GM21786 (cell line): ENCODE results near the gene RHBDL1.

ENCODE experiments used
- ATAC-seq: cut with Tn5 transposase; IDR thresholded peaks from one replicate; pipeline ENCODE4 v1.9.1; 2021; ENCODE audit not compliant: unreplicated experiment

RHBDL1 gene

DNA sequence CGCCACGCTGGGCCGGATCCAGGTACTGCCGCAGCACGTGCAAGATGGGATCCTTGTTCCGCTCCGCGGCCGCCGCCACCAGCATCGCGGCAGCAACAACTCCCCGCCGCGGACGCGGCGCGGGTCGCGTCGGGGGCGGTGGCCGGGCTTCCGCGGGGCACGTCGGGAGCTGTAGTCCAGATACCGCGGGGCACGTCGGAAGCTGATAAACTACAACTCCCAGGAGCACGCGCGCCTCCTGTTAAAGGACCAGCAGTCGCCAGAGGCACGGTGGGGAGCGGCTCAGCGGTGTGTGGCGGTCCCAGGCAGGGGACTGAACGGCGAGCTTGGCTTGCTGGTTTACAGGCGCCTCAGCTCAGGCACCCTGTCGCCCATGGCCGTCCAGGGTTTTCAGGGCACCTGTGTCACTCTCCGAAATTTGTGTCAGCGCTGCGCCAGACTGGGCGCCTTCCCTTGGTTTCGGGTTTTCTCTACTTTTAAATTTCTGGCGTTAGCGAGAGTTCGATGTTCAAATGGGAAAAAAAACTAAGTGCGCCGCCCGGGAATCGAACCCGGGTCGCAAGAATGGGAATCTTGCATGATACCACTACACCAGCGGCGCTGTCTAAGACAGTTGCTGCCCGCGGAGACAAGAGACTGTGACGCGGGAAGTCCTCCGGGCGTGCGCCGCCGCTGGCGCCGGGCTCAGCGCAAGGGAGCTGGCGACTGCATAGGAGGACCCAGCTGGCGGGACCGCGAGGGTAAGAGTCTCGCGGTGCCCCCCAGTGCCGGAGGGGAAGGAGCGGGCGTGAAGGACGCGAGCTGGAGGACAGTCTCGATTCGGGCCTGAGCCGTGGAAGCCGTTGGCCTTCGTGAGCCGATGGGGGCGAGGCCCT, 39.0 kb upstream of the RHBDL1 start, which contains the start of gene METTL26:
METTL26 (minus strand) TSS at position 100 of the 875 bp plus-strand sequence; CDS start at position 85, 15 bp downstream.
- ATAC-seq: peak; percentile 79

- ATAC-seq: no peak
These were observed 38.1 kb upstream of the RHBDL1 start for GRCh38 chr16:637081-638018.

DNA sequence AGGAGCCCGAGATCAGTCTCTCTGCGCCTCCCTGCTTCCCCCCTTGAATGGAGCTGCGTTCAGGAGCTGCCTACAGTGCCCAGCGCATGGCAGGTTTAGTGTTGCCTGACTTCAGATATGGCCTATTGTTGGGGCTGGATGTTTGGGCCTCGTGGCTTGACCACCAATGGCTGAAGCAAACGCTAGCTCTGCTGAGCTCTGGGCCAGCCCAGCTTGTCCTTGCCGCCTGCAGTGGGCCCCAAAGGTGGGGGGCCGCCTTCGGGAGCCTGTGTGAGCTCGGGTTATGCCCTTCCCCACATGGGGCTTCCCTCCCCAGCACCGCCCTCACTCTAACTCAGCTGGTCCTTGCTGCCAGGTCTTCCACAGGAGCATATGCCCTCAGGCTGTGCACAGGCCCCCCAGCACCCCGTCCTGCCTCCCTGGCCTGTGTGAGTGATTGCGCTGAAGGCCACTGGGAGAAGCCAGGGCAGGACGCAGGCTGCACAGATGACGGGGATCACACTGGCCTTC, 37.4 kb upstream of the RHBDL1 start:
- no peak for ATAC-seq

- no peak for ATAC-seq
These were observed 36.6 kb upstream of the RHBDL1 start for GRCh38 chr16:638836-639235.

GRCh38 chr16:640614-641013, 34.9 kb upstream of the RHBDL1 start:
- ATAC-seq: no peak

- peak; percentile 61 for ATAC-seq
These were observed 33.9 kb upstream of the RHBDL1 start, which contains the start of gene MCRIP2 for GRCh38 chr16:641326-642188. Gene MCRIP2 (plus strand): TSS chr16:641828. CDS start chr16:641992, 164 bp downstream.

GRCh38 chr16:642189-643049, 33.1 kb upstream of the RHBDL1 start:
- ATAC-seq: peak; percentile 29

GRCh38 chr16:643050-643368, 32.5 kb upstream of the RHBDL1 start:
- ATAC-seq: no peak

DNA sequence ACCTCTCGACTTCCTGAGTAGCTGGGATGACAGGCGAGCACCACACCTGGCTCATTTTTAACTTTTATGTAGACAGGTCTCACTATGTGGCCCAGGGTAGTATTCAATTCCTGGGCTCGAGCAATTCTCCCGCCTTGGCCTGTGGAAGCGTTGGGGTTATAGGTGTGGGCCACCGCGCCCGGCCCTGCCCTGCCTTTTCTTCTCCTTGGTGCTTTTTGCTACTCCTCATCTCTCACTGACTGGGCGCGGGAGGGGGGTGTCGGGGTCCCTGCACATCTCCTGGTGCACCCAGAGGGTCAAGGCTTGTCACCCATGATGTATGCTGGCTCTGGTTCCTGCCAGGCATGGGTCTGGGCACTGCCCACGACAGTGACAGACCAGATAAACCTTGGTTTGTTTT, 30.9 kb upstream of the RHBDL1 start:
- ATAC-seq: no peak

GRCh38 chr16:645852-646678, 29.4 kb upstream of the RHBDL1 start:
- ATAC-seq: no peak

DNA sequence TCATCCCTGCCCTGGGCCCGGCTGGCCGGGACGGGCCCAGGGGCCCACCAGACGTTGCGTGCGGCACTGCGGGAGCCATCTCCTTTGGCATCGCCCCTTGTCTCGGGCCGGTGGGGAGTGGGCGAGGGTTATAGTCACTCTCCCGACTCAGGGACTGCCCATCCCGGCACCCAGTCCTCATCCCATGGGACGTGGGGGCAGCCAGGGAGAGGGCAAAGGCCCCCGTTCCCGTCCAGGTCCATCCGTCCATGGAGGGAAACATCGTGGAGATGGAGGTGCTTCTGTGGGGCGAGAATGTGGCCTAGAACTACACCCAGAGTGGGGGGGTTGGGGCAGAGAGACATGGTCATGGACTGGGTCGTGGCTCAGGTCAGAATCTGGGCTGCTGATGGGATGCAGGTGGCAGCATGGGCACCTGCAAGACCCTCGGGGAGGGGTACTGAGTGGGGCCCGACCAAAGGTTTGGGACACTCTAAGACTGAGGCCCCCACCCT, 28.7 kb upstream of the RHBDL1 start:
- ATAC-seq: no peak

DNA sequence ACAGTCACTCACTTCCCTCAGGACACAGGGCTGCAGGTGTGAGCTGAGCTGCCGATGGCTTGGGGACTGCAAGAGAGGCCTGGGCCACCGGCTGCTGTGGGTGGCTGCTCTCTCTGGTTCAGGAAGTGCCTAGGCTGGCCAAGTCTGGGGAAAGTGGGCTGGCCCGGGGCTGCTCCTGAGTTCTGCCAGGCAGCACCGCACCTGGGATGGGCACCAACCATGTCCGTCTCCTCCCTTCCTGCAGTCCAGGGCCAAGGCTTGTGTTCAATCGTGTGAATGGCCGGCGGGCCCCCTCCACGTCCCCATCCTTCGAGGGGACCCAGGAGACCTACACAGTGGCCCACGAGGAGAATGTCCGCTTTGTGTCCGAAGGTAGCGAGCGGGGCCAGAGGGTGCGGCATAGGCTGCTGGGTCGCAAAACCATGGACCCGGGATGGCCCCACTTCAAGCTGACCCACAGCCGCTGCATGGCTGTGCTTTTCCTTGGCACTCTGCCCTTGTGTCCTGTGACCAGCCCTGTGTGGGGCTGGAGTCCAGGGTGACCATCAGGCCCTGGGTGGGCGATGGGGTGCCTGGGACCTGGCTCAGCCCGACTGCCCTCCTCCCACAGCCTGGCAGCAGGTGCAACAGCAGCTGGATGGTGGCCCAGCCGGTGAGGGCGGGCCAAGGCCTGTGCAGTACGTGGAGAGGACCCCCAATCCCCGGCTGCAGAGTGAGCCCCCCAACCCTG, 28.1 kb upstream of the RHBDL1 start:
- ATAC-seq: no peak

DNA sequence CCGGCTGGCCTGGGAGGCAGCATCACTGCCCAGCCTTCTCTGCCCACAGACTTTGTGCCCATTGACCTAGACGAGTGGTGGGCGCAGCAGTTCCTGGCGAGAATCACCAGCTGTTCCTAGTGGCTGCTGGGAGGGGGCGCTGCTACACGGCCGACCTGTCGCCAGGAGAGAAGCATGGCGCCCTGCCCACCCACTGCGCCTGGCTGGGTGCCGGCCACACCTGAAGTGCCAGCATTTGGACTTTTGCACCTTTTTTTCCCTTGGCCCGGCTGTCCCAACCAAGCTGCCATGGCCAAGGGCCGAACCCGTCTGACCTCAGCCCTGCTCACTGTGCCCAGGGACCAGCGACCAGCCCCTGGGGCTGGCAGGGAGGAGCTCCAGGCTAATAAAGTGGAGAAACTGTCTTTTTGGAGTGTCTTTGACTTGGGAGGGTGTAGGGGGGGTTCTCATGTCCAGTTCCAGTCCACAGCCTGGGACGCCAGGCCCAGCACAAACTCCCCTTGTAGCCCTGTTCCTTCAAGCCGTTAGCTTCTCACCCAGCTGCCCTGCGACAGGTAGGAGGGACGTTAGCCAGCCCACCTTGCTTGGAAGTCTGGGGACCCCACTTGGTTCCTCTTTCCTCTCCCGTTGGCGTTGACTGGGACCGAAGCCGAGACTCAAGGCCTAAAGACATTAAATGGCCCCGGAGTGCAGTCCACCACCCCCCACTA, 27.2 kb upstream of the RHBDL1 start:
- ATAC-seq: no peak

DNA sequence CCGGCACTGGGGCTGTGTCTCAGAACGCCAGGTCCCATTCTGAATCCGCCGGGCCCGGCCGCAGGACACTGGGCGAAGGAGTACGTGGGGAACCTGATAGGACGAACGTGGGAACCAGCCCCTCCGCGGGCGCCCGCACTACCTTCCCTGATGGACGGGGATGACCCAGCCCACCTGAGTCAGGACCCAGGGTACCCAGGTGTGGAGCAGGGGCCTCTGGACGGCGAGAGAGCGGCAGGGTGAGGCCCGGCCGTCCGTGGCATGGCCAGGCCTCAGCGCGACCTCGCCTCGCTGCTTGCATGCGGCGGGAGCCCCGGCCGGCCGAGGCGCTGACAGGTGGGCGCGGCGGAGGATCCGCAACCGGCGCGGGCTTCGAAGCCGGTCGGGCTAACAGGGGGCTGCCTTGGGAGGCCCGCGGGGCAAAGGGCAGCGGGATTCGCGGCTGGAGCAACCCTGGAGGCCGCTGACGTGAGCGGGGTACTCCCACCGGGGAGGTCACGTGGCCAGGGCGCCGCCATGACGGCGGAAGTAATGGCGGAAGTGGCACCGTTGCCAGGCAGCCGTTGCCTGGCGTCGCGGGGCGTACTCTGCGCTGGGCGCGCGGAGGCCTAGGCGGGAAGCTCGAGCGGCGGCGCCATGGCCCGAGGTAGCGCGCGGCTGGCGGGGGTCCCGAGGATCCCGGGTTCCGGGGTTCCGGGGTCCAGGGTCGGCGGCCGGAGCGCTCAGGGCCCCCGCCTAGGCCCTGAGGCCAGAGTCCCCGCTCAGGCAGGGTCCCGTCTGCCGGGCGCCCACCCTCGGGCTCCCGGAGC, 26.5 kb upstream of the RHBDL1 start, which contains the start of gene WDR90:
WDR90 (plus strand) TSS at position 585 of the 809 bp plus-strand sequence; CDS start at position 637, 52 bp downstream.
- peak; percentile 84 for ATAC-seq

- ATAC-seq: peak; percentile 15
These were observed 25.8 kb upstream of the RHBDL1 start for GRCh38 chr16:649631-650030.

DNA sequence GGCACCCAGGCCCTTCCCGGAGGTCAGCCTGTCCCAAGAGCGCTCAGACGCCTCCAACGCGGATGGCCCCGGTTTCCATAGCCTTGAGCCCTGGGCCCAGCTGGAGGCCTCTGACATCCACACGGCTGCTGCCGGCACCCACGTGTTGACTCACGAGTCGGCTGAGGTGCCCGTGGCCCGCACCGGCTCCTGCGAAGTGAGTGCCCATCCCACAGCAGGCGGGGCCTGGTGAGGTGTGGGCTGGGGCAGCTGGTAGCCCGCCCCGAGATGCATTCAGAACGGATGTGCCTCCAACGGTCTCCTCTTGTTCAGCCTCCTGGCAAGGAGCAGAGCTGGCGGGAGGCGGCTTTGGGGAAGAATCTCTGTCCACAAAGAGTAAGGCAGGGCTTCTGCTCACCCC, 23.6 kb upstream of the RHBDL1 start:
- ATAC-seq: no peak
